SU-DHL-6 (cell line): ENCODE measurements around the gene PGRMC2.

Source experiments
- H2AFZ ChIP-seq: fragments of 200-600 bp; sonication (generic); 2 replicates; pipeline ENCODE4 v1.6.1; 2014; ENCODE audit warnings: low read depth, mild to moderate bottlenecking, moderate library complexity, mixed read lengths, antibody characterized with exemption, low read length; ENCODE audit not compliant: severe bottlenecking
- H3F3A ChIP-seq: fragments of 200-600 bp; shearing (Covaris generic); 2 replicates; pipeline ENCODE4 v1.6.0; 2016; ENCODE audit warnings: antibody characterized with exemption, mild to moderate bottlenecking; ENCODE audit not compliant: insufficient read depth
- H3K27ac ChIP-seq: fragments of 200-600 bp; sonication (generic); 2 replicates; pipeline ENCODE4 v1.5.1; 2016; ENCODE audit warnings: low read depth, mild to moderate bottlenecking, low read length, moderate library complexity, mixed read lengths
- H3K27me3 ChIP-seq: fragments of 200-600 bp; sonication (generic), shearing (Covaris generic); 2 replicates; pipeline ENCODE4 v1.6.0; 2014; ENCODE audit warnings: mild to moderate bottlenecking, low read length
- H3K36me3 ChIP-seq: fragments of 200-600 bp; sonication (generic); 2 replicates; pipeline ENCODE4 v1.6.1; 2014; ENCODE audit warnings: mild to moderate bottlenecking, low read length, mixed read lengths
- H3K4me2 ChIP-seq: fragments of 300-600, 200-600 bp; shearing (Covaris generic), sonication (generic); 2 replicates; pipeline ENCODE4 v1.6.0; 2014; ENCODE audit warnings: low read length, low read depth, mild to moderate bottlenecking; ENCODE audit not compliant: poor library complexity, severe bottlenecking
- H3K4me3 ChIP-seq: fragments of 200-600 bp; sonication (generic); 2 replicates; pipeline ENCODE4 v1.5.1; 2014; ENCODE audit warnings: antibody characterized with exemption, low read length, mild to moderate bottlenecking, mixed read lengths; ENCODE audit not compliant: insufficient read depth, poor library complexity, severe bottlenecking
- H3K79me2 ChIP-seq: fragments of 200-600 bp; sonication (generic); 2 replicates; pipeline ENCODE4 v1.6.1; 2014; ENCODE audit warnings: mild to moderate bottlenecking, low read length, moderate library complexity; ENCODE audit not compliant: insufficient read depth
- H3K9ac ChIP-seq: fragments of 200-600 bp; sonication (generic); 2 replicates; pipeline ENCODE4 v1.7.0; 2014; ENCODE audit warnings: mild to moderate bottlenecking, low read length
- H3K9me2 ChIP-seq: fragments of 200-600 bp; sonication (generic); replicated peaks from 2 replicates; pipeline ENCODE4 v1.6.1; 2014; ENCODE audit warnings: low read length; ENCODE audit not compliant: insufficient read depth
- H3K9me3 ChIP-seq: fragments of 200-600 bp; sonication (generic); 2 replicates; pipeline ENCODE4 v1.6.1; 2014; ENCODE audit warnings: low read length, mixed read lengths; ENCODE audit not compliant: insufficient read depth
- H4K20me1 ChIP-seq: fragments of 200-600 bp; sonication (generic); 2 replicates; pipeline ENCODE4 v1.6.1; 2014; ENCODE audit warnings: low read depth, mild to moderate bottlenecking, antibody characterized with exemption, low read length, moderate library complexity, mixed read lengths
- CTCF ChIP-seq: fragments of 200-600 bp; sonication (generic); IDR thresholded peaks from one replicate; pipeline ENCODE4 v1.5.1; 2017; ENCODE audit warnings: antibody characterized with exemption, mild to moderate bottlenecking, low read length, moderate library complexity; ENCODE audit not compliant: insufficient read depth, poor library complexity, severe bottlenecking
- EZH2phosphoT487 ChIP-seq: fragments of 200-600 bp; sonication (generic), shearing (Covaris generic); conservative IDR thresholded peaks from 2 replicates; pipeline ENCODE4 v1.6.1; 2018; ENCODE audit warnings: mild to moderate bottlenecking, antibody characterized with exemption, low read length, moderate library complexity, mixed read lengths

The PGRMC2 gene

GRCh38 chr4:128279624-128280225 is 7.9 kb downstream of the PGRMC2 start:
- Histone ChIP-seq H3K79me2 (peaks cover 89% of the 10 kb centered on the region), H3K4me3 (no peak overlapping the region), H3K4me2 (no peak overlapping the region), H3K36me3 (0 out of 2 replicates have a peak, but pooled peaks cover 7% of the 10 kb centered on the region), H3F3A (no peaks in the 10 kb centered on the region), H3K27ac (no peak overlapping the region), H2AFZ (no peak overlapping the region), H3K9me2 (no peaks in the 10 kb centered on the region), H3K9ac (no peak overlapping the region), H3K9me3 (no peaks in the 10 kb centered on the region), H3K27me3 (no peaks in the 10 kb centered on the region), H4K20me1 (no peaks in the 10 kb centered on the region; the same call in 1 of the 2 replicates)
- TF ChIP-seq CTCF = no peak
- TF ChIP-seq EZH2phosphoT487 = no peak

GRCh38 chr4:128277856-128278255 is 9.8 kb downstream of the PGRMC2 start:
- Histone ChIP-seq H3K79me2 (peaks cover 78% of the 10 kb centered on the region), H3K4me3 (no peak overlapping the region), H3K27ac (no peak overlapping the region), H3K27me3 (no peaks in the 10 kb centered on the region), H3F3A (no peaks in the 10 kb centered on the region), H3K4me2 (no peak overlapping the region), H3K9ac (no peak overlapping the region), H3K9me2 (no peaks in the 10 kb centered on the region), H2AFZ (no peak overlapping the region), H4K20me1 (no peaks in the 10 kb centered on the region), H3K9me3 (no peaks in the 10 kb centered on the region), H3K36me3 (no peaks in the 10 kb centered on the region)
- no peak for TF ChIP-seq EZH2phosphoT487
- TF ChIP-seq CTCF = no peak

GRCh38 chr4:128275346-128275745 is 12.3 kb downstream of the PGRMC2 start:
- Histone ChIP-seq H3K79me2 (peaks cover 53% of the 10 kb centered on the region), H3K4me3 (no peak overlapping the region), H3K4me2 (no peak overlapping the region), H3K9ac (no peak overlapping the region), H3F3A (no peaks in the 10 kb centered on the region), H3K9me3 (no peaks in the 10 kb centered on the region), H3K9me2 (no peaks in the 10 kb centered on the region), H3K27ac (no peak overlapping the region), H3K36me3 (no peaks in the 10 kb centered on the region; the same call in 1 of the 2 replicates), H2AFZ (no peak overlapping the region), H4K20me1 (no peaks in the 10 kb centered on the region), H3K27me3 (no peaks in the 10 kb centered on the region)
- TF ChIP-seq EZH2phosphoT487 = no peak
- no peak for TF ChIP-seq CTCF
